GM18520 (cell line): ENCODE results near the gene FAM193B.
A peak's percentile ranks its signal among the peaks of the same experiment; 100 is the strongest.

Experiments
- ATAC-seq: cut with Tn5 transposase; IDR thresholded peaks from one replicate; pipeline ENCODE4 v1.9.1; 2021; ENCODE audit not compliant: unreplicated experiment

FAM193B gene

DNA sequence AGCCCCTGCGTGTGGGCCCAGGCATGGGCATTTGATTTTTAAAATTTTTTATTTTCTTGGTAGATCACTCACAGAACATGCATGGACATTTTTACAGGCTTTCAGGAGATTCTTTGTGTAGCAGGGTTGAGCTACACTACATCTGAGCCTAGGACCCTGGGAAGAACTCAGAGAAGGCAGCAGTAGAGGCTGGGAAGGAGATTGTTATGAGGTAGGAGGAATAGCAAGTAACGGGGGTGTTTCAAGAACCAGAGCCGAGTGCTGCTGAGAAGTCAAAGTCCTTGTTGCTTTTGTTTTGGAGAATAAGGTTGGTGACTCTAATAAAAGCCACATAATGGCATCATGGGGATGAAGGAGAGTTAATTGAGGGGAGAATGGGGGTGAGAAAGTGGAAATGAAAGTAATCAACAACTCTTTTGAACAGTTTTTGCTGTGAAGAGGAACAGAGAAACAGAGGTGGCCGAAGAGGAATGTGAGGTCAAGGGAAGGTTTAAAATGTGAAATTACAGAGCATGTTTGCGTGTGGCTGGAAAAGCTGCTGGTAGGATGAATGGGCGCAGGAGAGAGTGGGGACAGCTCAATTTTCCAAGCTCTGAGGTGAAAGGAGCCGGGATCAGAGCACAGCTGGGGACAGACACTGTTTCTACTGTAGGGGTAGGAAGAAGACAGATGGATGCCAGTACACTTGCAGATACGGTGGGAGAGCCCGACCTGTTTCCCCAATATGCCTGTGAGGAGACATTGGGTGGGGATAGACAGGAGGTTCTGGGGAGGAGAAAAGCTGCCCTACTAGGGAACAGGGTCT lies 52.3 kb downstream of the FAM193B start:
- no peak for ATAC-seq

- no peak for ATAC-seq
Observed at GRCh38 chr5:177500685-177501522, 53.5 kb downstream of the FAM193B start.

DNA sequence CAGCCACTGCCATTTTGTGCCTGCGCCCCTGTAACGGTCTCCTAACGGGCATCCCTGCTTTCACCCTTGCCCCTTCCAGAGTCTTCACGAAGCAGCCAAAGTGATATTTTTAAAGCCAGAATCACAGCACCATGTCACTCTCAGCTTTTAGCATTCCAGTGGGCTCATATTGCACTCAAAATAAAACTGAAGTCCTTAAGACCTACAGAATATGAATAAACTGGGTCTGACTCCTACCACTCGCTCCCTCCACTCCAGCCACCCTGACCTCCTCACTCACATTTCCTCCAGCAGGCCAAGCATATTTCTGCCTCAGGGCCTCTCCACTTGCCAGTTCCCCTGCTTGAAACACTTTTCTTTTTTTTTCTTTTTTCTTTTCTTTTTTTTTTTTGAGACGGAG lies 54.5 kb downstream of the FAM193B start:
- ATAC-seq: no peak

- no peak for ATAC-seq
Observed at GRCh38 chr5:177498013-177498787, 56.2 kb downstream of the FAM193B start.

DNA sequence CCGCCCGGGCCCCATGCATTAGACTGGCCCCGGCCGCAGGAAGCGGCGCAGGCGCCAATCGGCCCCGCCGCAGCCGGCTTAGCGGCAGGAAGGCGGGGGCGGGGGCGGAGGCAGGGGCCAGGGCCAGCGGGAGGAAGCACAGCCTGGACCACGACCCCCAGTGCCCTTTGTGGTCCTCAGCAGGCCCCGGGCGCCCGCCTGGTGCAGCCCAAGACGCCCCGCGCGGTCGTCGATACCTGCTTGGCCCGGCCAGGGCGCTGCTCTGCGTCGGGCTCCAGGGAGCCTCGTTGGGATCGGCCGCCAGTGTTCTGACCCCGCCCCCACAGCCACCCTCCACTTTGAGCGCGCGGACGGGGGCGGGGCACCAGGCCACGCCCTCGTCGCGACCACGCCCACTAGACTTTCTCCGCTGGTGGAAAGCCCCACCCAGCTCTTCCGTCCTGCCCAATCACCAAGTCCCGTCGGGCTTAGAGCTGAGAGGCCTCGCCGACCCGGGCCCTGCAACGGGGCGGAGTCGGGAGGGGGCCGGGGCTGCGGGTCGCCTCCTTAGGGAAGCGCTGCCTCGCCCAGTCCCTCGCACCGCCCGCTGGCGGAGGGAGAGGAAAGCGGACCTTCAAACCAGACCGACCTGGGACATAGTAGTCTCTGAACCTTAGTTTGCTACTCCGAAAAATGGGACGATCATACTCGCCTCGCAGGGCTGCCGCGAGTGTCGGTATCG lies 56.9 kb downstream of the FAM193B start, which contains the start of gene PDLIM7:
TSS of gene PDLIM7 (minus strand) at position 313 of the 721 bp plus-strand sequence. CDS start 1,092 bp downstream, outside the sequence.
- peak; percentile 77 for ATAC-seq

DNA sequence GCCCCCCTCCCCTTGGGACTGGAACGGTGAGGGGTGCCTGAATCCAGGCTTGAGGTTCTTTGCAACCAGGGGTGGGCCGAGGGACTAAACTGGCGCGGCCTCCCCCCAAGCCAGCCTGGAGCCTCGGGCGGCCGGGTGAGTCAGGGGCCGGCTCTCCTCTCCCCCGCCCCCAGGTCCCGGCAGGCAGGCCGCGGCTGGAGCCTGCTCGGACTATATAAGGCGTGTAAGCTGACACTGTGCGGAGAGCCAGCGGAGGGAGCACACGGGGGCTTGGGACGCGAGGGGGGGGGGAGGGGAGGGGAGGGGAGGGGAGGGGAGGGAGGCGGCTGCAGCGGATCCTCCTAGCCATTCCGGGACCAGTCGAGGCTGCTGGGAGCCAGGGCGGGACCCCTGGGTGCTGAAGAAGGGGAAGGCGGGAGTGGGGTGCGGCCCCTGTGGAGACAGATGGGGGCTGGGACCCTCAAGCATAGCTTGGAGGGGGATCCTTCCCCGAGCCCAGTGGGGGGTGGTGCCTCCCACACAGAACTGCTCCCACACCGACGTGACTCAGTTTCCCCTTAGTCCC lies 57.6 kb downstream of the FAM193B start:
- ATAC-seq: no peak

DNA sequence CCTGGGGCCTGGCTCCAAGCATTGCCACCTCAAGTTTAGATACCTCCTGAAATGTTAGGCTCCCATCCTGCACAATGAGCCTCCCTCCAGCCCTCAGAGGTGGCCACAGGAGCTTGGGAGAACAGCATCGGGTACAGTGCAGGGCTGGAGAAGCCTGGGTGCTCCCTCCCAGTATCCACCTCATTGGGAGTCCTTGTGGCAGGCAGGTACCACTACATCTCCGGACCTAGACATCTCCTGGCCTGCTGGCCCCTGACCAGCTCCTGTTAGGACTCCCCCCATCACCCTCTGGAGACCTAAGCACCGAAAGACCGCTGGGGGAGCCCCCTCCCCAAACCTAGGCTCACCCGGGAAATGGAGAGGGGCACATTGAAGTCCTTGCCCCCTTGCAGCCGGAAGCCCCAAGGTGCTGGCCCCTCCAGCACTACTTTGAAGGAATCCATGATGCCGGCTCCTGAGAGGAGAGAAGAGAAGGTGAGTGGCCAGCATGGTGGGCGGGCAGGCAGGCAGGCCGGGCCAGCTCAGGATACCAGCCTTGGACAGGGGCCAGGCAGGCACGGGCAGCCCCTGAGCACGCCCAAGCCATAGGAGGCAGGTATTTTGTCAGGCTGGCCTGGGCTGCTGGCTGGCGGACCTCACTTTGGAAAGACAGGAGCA lies 58.2 kb downstream of the FAM193B start:
- no peak for ATAC-seq

DNA sequence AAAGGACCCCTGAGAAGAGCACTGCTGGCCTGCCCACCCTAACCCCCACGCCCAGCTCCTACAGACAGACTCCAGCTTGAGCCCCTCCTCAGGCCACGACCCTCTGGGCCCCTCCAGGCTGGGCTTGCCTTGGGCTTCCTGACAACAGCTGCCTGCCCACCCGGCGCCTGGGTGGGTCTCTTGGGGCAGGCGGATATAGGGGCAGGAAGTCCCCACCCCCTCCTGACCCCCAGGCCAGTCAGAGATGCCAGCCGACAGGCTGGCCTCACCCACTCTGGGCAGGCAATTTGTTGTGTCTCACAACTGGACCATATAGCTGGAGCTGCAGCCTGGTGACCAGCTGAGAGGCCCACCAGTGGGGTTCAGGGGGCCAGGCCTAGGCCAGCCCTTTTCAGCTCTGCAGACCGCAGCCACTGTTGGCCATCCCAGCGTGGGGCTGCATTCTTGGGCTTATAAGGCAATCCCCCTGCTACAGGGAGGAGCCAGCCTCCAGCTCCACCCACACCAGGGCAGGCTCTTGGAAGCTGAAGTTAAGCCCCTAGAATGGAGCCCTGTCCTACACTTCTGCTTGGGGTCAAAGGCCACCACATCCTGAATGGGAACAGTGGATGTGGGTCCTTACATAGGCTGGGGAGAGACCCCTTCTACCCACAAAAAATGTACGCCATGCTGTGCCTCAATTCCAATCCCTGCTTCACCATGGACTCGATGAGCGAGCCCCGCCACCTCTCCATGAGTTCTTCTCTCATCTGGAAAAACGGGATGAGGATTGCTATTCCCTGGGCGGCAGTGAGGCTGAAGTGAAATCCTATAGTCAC lies 58.9 kb downstream of the FAM193B start:
- no peak for ATAC-seq

DNA sequence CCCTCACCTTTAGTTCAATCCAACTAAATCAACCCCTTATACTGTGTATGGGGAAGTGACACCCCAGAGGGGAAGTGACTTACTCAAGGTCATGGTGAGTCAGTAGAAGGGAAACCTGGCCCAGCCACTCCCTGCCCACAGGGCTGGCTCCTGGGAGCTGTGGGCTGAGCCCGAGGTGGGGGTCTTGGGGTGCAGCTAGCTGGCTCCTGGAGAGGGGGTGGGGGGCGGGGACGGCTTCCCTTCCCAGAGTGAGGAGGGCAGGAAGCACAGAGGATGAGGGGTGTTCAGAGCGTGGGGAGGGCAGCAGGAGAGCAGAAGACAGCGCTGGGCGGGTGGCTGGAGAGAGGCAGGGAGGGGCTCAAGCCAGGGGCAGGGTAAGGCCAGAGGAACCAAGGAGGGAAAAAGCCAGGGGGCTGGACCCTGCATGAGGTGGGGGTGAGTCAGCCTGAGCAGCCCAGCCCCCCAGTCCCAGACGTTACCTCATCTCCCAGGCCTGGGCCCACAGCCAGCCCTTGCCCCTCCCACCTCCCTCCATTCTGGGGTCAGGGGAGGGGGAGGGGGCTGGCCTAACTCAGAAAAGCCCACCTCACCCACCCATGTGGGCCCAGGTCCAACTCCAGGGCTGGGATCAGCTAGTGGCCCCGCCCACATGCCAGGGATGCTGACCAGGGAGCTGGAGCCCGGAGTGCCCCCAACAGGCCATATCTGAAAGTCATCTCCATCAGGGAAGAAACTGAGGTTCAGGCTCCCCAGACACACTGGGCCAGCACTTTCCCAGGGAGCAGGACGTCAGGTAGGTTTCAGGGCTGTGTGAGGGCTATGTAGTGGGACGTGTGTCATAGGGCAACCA lies 59.8 kb downstream of the FAM193B start:
- no peak for ATAC-seq

GRCh38 chr5:177493795-177494345 lies 60.5 kb downstream of the FAM193B start:
- no peak for ATAC-seq

GRCh38 chr5:177492841-177493240 lies 61.5 kb downstream of the FAM193B start:
- no peak for ATAC-seq

GRCh38 chr5:177491983-177492746 lies 62.2 kb downstream of the FAM193B start:
- ATAC-seq: no peak

DNA sequence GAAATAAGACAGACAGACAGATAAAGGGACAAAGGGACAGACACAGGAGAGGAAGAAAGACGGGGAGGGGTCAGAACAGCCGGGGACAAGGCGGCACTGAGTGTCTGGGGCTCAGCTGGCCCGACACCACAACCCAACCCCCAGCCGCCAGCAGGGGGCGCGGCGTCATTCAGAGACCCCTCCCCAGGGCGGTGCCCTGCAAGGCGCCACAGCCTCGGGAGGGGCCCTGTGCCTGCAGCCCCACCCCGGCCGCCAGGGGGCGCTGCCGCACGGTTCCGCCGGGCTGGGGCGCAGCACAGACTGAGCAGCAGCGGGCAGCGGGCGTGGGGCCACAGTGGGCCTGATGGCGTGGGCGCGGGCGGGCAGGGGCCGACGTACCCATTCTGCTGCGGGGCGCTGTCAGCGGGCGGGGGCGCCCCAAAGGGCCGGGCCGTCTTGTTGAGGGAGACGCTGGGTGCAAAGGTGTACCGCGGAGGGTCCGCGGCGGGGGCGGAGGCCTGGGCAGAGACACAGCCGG lies 62.9 kb downstream of the FAM193B start:
- no peak for ATAC-seq

DNA sequence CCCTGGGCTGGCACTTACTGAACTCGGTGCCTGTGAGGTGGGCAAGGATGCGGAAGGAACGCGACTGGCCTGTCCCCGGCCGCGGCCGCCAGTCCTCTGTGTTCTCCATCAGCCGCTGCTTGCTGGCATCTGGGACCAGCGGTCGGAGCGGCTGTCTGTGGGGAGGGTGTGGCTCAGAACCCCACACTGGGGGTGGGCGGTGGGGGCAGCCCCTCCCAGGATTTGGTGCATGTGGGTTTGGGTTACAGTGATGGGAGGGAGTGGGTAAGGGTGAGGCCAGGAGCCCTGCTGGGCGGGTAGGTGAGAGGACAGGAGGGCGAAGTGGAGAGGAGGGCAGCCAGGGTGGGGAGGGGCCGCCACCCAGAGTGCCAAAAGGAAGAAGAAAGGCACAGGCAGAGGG lies 63.4 kb downstream of the FAM193B start:
- no peak for ATAC-seq

DNA sequence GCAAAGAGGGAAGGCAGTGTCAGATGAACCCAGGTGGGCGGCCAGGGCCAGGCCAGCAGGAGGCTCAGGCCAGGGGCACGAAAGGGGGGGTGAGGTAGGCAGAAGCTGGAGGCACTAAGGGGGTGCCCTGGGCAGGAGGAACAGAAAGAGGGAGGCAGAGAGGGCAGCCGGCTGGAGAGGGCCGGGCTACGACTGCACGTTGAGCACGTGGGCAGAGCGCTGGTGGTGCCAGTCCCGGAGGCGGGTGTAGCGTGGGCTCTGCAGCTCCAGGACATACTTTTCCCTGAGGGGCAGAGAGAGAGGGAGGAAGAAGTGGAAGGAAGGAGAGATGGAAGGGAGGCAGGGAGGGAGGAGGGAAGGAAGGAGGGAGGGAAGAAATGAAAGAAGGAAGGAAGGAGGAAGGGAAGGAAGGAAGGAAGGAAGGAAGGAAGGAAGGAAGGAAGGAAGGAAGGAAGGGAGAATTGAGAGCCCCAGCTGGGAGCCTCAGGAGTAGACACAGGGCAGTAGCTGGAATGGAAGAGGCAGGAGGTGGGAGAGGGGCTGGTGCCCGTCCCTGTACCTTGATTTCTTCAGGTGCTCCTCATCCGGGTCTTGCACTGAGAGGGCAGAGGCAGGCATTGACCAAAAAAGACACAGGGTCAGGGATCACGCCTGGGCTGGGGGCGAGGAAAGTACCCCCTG lies 63.9 kb downstream of the FAM193B start:
- no peak for ATAC-seq

DNA sequence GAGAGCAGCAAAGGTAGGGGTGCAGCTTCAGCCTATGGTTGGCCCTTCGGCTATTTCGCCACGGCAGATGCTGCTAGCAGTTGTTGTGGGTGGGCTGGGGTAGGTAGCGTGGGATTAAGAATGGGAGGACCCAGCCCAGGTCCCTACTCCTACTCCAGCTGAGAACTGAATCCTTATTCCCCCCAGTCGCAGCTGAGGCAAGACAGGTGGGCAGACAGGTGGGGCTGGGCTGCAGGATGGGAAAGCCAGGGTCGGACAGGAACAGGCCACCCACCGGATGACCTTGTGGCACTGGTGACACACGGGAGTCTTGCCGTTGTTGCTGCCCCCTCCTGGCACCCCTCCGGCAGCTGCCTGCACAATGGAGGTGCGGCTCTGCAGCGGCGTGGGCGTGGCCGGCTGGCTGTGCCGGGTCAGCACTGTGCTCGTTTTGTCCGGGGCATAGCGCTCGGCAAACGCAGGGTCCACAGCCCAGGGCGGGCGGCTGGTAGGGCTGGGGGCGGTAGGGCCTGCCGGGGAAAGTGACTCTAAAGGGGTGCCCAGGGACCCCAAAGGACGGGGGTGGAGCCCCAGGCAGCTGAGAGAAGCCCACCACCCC lies 65.1 kb downstream of the FAM193B start:
- ATAC-seq: no peak
